ENCODE measurements around the gene SPZ1.
"Not testable (repeated sequence)": the region's sequence is repeated elsewhere in the genome, so short reads cannot be mapped to it uniquely, and the experiment has no call there.

The SPZ1 gene

DNA sequence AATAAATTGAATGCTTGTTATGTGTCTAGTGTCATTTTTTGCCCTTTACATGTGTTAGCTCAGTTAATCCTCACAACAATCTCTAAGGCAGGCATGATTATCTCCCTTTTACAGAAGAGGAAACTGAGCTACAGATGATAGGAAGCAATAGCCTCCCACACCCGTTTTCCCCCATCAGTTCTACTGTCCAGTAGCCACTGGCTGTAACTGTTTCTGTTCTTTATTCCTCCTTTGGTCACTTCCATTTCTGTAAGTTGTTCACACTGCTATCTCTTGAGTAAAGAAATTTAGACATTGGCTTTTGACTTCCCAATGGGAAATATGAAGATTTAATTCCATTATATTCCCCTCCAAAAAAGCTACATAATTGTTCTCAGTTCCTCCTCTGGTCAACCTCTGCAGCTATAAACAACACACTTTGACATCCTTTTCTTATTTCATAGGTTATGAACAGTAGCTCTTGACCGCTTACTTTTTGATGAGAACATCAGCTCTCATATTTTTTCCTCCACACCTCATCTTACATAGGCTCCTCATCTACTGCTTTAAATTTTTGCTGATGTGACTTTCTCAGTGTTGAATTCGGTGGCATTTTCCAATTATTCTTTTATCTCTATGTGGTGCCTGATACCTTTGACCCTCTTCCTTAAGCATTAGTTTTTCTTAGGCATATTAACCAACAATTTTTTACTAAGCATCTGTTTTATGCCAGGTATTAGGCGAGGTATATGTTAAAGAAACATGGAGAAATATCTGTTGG lies 21.4 kb downstream of the SPZ1 start:
- no peak for DNase-seq

DNA sequence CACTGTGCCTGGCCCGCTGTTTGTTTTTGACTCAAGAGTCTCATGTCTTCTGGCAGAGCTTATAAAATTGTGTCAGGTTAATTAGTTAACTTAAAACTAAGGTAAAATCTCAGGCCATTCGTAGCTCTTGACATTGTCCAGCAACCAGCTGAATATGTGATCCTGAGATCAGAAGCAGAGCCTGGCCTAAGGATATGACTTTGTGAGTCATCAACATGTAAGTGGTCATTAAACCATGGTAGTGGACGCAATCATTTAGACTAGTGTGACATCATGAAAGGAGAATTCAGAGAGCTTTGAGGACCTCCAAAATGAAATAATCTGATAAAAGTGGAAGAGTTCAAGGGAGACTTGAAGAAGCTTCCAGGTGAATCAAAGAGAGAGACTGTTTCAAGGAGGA lies 23.3 kb downstream of the SPZ1 start:
- DNase-seq, result no peak

DNA sequence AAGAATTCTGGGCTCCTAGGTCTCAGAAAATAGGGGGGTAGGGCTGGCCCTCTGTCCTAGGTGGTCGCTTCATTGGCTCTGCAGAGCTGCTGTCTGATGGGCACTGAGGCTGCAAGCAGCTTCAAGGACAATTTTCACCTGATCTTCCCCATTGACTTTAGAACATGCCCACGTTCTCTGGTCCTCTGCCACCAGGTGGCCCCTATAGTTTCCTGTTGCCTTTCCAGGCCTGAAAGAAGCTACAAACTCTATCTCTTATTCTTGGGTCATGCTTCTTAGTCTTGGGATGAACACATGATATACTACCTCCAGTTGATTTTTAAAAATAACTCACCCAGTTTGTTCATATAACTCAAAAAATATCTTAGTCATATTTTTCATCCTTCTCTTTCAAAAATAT lies 26.3 kb downstream of the SPZ1 start:
- no peak for DNase-seq

DNA sequence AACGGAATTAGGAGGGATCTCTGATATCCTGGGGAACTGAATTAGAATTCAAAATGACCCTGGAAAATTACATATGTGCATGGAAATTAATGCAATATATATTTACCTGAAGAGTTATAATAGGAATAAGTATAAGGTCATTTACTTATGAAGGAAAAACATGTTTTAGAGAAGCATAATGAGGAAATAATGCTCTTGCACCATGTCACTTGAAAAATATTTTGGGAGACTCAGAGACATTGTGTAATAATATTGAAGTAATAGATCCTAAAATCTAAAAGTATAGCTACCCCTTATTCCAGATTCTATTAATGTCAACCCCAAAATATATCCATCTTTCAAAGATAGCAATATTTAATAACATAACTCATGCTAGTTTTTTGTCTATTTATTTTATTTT lies 28.4 kb downstream of the SPZ1 start:
- no peak for DNase-seq

DNA sequence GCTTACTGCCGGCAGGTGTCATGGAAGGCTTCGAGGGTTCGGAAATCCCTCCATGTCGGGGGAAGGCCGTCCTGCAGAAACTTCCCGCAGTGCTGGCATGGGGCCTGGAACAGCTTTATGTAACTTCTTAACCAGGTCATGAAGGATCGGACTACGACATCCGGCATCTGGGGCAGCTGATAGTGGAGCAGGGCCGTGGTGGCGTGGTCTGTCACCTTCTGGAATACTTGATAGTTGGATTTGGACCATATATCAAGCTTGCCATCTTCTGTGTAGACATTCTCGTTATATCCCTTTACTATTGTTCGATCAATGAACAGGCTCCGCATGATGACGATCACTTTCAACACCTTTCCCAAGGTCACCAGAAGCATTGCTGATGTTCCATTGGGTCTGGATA lies 31.2 kb downstream of the SPZ1 start:
- DNase-seq, result not testable (repeated sequence)

DNA sequence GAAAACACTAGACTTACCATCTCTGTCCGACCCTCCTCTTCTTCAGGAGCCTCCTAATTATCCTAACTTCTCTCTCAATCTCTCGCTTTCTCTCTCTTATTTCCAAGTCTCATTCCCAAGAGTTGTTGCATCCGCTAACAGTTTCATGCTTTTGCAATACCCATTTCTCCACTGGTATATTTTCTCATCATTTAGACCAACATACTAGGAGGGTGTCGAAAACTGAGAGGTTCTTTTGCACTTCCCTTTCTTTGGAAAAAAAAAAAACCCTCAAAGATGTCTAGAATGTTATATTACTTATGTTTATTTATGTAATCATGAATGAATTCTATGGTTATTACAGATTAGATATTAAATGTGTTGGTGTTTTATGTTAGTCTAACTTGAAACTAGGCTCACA lies 35.9 kb downstream of the SPZ1 start:
- DNase-seq, result no peak

DNA sequence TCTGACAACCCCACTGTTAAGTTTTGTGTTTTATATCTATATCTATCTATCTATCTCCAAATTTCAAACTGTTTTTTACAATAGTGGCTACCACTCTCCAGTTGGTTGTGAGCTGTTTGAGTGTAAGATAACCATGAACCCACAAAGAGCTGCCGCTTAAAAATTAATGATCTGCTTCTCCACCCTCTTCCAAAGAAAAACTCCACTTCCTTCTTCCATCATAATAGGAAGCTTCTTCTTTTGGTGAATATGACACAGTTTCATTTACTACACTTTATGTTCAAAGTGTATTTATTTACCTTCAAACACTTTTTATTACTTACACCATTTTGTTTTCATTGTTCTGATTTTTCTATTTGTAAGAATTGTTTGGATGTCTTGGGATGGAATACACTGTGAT lies 37.9 kb downstream of the SPZ1 start:
- no peak for DNase-seq

DNA sequence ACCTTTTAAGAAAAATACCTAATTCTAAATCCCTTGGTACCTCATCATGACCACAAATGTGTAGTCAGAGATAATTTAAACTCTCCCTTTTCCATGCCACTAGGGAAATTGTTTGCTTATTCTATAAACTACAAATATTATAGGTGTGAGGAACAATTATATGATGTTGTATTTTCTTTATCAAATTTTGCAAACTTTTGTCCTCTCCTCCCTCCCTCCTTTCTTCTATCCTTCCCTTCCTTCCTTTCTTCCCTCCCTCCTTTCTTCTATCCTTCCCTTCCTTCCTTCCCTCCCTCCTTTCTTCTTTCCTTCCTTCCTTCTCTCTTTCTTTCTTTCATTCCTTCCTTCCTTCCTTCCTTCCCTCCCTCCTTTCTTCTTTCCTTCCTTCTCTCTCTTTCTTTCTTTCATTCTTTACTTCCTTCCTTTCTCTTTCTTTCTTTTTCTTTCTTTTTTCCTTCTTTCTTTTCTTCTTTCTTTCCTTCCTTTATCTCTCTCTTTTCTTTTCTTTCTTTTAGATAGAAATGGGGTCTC lies 41.2 kb downstream of the SPZ1 start:
- DNase-seq, result no peak

DNA sequence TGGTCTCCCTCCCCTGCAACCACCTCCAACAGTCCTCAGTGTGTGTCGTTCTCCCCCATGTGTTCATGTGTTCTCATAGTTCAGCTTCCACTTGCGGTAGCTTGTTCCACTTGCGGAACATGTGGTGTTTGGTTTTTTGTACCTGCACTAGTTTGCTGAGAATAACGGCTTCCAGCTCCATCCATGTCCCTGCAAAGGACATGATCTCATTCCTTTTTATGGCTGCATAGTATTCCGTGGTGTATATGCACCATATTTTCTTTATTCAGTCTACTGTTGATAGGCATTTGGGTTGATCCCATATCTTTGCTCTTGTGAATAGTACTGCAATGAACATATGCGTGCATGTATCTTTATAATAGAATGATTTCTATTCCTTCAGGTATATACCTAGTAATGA lies 45.1 kb downstream of the SPZ1 start:
- DNase-seq, result no peak

DNA sequence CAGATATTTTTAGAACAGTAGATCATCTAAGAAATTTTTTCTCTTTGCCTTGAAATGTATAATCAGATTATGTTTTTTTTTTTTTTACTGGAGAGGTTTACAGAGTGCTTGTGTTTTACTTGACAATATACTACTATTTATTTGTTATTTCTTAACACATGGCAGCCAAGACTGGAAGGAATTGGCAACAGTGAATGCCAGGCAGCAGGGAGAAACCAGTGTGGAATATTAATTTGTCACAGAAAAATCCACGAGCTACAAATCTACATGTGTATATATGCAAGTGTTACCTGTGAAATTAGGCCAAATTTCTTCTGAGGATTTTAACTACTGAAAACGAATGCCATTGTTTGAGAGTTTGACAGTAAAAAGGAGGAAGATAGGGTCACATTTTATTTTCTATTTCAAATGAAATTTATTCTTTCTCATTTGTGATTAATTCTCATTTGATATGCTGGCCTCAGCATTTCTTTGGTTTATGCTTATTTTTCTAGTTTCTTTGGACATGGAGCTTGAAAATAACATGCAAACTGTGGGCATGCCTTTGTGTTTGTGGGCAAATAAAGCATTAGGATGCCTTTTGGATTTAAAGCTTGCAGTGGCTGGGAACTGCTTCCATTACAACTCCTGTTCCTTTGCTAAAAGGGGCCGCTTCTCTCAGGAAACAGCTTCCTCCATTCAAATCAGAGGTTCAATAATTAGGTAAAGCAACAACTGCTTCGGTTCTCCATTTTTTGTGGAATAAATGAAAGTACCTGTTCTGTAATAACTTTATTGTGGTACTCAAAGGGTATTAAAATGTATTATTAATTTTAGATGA lies 49.1 kb downstream of the SPZ1 start:
- DNase-seq, result no peak

DNA sequence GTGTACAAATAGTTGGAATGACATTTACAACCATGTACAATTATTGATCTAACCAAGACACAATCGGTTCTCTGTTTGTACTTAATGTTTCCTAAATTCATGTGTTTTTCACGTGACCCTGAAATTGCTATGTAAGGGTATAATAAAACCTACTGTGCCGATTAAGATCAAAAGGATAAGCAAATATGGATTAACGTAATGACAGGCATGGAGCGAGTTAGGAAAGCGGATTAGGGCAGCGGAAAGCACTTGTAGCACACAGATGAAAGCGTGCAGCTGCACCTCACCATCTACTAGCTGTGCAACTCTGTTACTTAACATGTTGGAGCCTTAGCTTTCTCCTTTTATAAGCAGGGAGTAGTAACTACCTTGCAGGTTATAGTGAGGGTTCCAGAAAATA lies 49.7 kb downstream of the SPZ1 start:
- no peak for DNase-seq

DNA sequence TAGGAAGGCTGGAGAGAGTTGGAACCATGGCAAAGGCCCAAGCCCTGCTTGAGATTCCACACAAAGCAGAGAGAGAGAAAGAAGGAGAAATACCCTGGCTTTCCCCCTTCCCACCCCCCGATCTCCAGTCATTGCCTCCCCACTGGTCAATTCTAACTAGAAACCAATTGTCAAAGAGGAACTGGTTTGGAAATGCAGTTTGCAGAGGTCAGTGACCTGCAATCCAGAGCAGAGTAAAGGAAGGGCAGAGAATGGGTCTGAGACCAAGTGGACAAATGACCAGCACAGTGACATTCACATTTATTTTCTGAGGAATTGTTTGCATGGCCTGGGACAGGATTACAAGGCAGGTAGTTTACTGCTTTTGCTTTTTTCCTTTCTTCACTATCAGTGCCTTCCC lies 50.6 kb downstream of the SPZ1 start:
- DNase-seq, result no peak

All from effector CD4-positive, alpha-beta T cell (primary cell).